ENCODE results near the gene SMIM23.

Gene SMIM23

DNA sequence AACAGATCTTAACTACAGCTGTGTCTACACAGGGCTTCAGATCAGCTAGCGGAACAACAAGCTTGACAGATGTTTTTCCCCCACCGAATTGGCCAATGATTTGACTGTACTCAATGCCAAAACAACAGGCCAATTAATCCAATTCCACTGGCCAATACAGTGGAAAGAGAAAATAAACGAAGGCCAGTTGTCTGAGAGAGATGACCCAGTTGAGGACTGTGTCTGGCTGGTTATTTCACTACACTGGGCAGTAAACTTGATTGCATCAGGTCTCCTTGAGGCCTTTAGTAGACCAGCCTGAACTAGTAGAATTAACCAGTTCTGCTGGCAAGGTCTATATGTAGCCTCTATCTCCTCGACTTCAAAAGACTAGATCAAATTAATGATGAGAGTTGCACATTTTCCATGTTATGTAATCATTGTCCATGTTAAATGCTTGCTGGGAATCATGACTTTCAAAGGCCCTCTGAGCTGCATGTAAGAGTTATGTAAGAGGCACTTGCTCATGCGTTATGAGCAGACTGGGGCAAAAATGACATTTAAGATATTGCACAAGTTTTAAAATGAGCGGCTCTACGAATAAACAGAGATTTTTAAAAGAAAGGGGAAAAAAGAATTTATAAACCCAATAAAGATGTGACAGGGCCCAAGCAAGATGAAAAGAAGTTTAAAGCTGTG, 28.3 kb downstream of the SMIM23 start:
- DNase-seq (ENCODE audit: low read depth, low spot score), result no peak

DNA sequence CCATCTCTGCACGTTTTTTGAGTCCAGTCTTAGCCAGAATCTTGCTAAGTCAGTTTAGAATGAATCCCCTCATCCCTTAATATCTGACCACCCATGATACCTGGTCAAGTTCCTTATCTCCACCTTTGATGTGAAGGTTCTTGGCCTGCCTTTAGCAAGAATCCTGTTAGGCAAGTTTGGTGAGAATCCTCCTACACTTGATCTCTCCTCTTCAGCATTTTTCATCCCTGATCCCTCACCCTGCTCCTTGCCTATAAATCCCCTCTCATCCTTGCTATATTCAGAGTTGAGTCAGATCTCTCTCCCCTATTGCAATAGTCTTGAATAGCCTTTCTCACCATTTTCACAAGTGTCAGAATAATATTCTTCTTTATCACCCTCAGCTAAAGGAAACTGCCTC, 31.0 kb downstream of the SMIM23 start:
- DNase-seq (ENCODE audit: low read depth, low spot score), result no peak

GRCh38 chr5:171820561-171820960, 34.9 kb downstream of the SMIM23 start:
- DNase-seq (ENCODE audit: low read depth, low spot score), result no peak

GRCh38 chr5:171821286-171821685, 35.7 kb downstream of the SMIM23 start:
- DNase-seq (ENCODE audit: low read depth, low spot score), result no peak

DNA sequence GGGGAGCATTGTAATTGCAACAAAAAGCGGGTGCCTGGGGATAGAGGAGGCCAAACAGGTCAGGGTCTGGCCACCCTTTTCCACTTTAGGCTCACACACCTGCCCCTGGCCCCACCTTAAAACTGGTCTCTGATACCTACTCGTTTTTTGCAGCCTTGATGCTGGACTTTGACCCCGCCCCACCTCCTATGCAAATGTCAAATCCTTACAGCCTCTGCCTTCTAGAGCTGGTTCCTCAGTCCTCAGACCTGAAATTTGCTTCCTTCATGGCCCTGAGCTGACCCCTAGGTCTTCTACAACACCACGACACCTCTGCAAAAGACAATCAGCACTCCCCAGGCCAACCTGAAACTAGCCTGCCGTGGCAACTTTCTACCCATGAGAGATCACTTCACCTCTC, 37.7 kb downstream of the SMIM23 start:
- no peak for DNase-seq (ENCODE audit: low read depth, low spot score)

DNA sequence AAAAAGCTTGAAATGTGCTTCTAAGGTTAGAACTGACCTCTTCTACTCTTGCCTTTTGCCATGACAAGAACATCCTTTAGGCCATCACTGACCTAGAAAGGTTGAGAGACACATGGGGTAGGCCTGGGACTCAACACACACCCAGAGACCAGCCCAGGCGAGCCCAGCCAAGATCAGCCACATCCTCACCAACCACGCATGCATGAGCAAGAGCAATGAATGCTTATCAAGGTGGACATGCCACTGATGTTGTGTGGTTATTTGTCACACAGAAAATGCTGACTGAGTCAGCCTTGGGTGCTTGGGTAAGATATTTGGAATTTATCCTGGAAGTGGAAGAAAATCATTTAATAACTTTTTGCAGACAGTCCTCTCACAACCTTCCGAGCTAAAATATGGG, 39.4 kb downstream of the SMIM23 start:
- DNase-seq (ENCODE audit: low read depth, low spot score), result no peak

DNA sequence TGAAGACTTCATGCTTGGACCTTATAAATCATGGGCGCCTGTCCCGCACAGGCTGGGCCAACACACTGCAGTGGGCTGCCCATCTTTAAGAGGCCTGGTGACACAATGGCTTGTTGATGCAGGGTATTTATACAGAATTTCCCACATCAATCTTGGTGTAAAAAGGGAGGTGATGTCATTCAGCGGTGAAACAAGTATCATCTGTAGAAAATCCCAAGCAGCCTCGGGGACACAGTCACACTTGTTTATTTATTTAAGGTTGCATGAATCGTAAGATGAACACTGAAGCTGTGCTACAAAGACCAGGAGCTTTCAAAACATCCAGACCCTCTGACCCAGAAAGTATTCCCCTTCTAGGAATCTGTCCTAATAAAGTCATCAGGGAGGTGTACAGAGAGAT, 40.5 kb downstream of the SMIM23 start:
- no peak for DNase-seq (ENCODE audit: low read depth, low spot score)

DNA sequence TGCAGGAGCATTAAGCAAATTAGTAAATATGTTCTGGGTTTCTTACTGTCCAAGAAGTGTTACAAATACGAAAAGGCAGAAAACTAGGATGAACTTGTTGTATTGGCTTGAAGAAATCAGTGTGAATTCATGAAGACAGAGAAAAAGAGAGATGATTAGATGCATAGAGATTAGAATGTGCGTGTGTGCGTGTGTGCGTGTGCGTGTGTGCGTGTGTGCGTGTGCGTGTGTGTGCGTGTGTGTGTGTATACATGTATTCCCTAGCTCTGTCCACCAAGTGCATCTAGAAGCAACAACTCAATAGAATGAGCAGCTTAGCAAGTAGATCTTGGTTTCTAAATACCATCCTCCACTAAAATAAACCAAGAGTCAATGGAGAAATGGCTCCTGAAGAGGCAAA, 41.5 kb downstream of the SMIM23 start:
- DNase-seq (ENCODE audit: low read depth, low spot score), result no peak

DNA sequence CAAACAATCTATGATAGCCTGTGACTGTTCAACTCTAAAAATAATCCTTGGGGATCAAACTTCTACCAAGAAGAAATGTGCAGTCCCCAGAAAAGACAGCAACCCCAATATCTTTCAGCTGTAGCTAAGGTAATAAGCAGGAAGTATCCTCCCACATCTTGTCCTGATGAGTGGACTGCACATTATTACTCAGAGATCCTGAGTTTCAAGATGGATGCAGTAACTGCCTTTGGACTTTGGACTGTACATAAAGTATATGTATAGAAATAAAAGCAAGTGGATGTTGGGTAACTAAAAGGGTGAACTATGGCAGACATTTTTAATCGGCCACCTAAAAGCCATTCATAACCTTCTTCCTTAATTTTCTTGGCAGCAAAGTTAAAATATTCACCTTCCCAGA, 45.1 kb downstream of the SMIM23 start:
- no peak for DNase-seq (ENCODE audit: low read depth, low spot score)

- DNase-seq (ENCODE audit: low read depth, low spot score), result no peak
Measured at GRCh38 chr5:171832775-171833174, 47.2 kb downstream of the SMIM23 start.

DNA sequence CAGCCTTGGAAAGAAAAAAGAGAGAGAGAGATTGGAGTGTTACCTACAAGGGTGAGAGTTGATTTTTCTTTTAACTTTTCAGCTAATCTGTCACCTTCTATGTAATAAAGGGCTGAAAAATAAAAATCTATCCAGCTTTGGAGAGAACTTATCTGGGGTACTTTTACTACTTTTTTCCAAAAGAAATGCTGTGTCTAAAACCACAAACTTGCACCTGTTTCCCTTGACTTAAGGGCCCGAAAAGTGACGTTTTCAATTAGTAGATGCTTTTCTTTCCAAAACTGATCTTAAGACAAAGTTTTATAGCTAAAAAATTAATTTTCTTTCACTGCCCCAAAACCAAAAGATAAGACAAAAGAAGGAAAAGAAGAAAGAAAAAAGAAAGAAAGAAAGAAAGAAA, 48.8 kb downstream of the SMIM23 start:
- DNase-seq (ENCODE audit: low read depth, low spot score), result no peak

GRCh38 chr5:171835066-171835465, 49.4 kb downstream of the SMIM23 start:
- DNase-seq (ENCODE audit: low read depth, low spot score), result no peak

- no peak for DNase-seq (ENCODE audit: low read depth, low spot score)
Measured at GRCh38 chr5:171837522-171837921, 51.9 kb downstream of the SMIM23 start.

DNA sequence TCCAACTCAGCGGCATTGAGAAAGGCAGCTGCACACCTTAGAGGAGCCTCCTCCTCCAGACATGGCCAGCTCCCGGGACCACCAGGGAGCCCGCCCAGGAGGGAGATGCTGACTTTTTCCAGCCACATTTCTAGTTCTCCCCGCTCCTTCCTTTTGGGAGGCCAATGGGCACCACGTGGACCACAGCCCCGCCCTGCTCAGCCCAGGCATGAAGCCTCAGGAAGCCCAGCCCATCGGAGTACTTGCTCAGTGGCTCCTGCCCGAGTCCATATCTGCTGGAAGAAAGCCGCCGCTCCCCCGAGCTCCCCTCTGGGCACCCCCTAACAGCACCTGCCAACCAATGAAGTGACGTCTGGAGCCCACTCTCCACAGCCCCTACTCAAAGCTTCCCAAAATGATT, 52.4 kb downstream of the SMIM23 start:
- DNase-seq (ENCODE audit: low read depth, low spot score), result no peak

- no peak for DNase-seq (ENCODE audit: low read depth, low spot score)
Measured at GRCh38 chr5:171839112-171839511, 53.5 kb downstream of the SMIM23 start.

- no peak for DNase-seq (ENCODE audit: low read depth, low spot score)
Measured at GRCh38 chr5:171840066-171840465, 54.4 kb downstream of the SMIM23 start.

Measured in activated CD4-positive, CD25-positive, alpha-beta regulatory T cell treated with anti-CD3 and anti-CD28 coated beads, Interleukin-2, amount 50 U/mL, for 16 hours (primary cell).